ENCODE data around the gene CTIF.

The CTIF gene

GRCh38 chr18:48831113-48831759 is 292.4 kb downstream of the CTIF start:
- TF ChIP-seq CTCF (IDR thresholded peaks at IDR 0.05; ENCODE audit: insufficient read depth, missing control alignments): no peak
- DNase-seq (ENCODE audit: insufficient read length, low spot score) (no peak), FAIRE-seq (no peak)

GRCh38 chr18:48831802-48832201 is 293.0 kb downstream of the CTIF start:
- FAIRE-seq: no peak
- no peak for DNase-seq (ENCODE audit: insufficient read length, low spot score)
- no peak for TF ChIP-seq CTCF (IDR thresholded peaks at IDR 0.05; ENCODE audit: insufficient read depth, missing control alignments)

GRCh38 chr18:48832938-48833700 is 294.3 kb downstream of the CTIF start:
- FAIRE-seq (no peak), DNase-seq (ENCODE audit: insufficient read length, low spot score) (no peak)
- no peak for TF ChIP-seq CTCF (IDR thresholded peaks at IDR 0.05; ENCODE audit: insufficient read depth, missing control alignments)

- DNase-seq (ENCODE audit: insufficient read length, low spot score) (no peak), FAIRE-seq (no peak)
- no peak for TF ChIP-seq CTCF (IDR thresholded peaks at IDR 0.05; ENCODE audit: insufficient read depth, missing control alignments)
Observed at GRCh38 chr18:48833701-48834412, 295.0 kb downstream of the CTIF start.

- FAIRE-seq (no peak), DNase-seq (ENCODE audit: insufficient read length, low spot score) (no peak)
- no peak for TF ChIP-seq CTCF (IDR thresholded peaks at IDR 0.05; ENCODE audit: insufficient read depth, missing control alignments)
Observed at GRCh38 chr18:48834413-48835031, 295.7 kb downstream of the CTIF start.

GRCh38 chr18:48835119-48835518 is 296.3 kb downstream of the CTIF start:
- TF ChIP-seq CTCF (IDR thresholded peaks at IDR 0.05; ENCODE audit: insufficient read depth, missing control alignments): no peak
- no peak for DNase-seq (ENCODE audit: insufficient read length, low spot score)
- no peak for FAIRE-seq
